GM06990 (cell line): Measurements from ENCODE around the gene TRIM17.

Source experiments
- DNase-seq: peaks from one replicate; pipeline ENCODE4 v3.0.0-alpha.2; 2011; ENCODE audit not compliant: insufficient read length; ENCODE audit errors: extremely low read depth
- H3K27me3 ChIP-seq: replicated peaks from 2 replicates; pipeline ENCODE4 v1.6.0; 2011; ENCODE audit warnings: low read length; ENCODE audit not compliant: control insufficient read depth, insufficient read depth
- H3K36me3 ChIP-seq: 2 replicates; pipeline ENCODE4 v1.5.1; 2011; ENCODE audit warnings: low read length; ENCODE audit not compliant: control insufficient read depth, insufficient read depth
- H3K4me3 ChIP-seq: replicated peaks from 2 replicates; pipeline ENCODE4 v1.5.1; 2011; ENCODE audit warnings: low read depth, mild to moderate bottlenecking, control low read depth, low read length
- CTCF ChIP-seq: IDR thresholded peaks from 2 replicates; pipeline ENCODE4 v1.5.1; 2011; ENCODE audit warnings: low read length, control low read depth, mild to moderate bottlenecking, inconsistent platforms; ENCODE audit not compliant: insufficient read depth, poor library complexity, severe bottlenecking

Gene TRIM17

DNA sequence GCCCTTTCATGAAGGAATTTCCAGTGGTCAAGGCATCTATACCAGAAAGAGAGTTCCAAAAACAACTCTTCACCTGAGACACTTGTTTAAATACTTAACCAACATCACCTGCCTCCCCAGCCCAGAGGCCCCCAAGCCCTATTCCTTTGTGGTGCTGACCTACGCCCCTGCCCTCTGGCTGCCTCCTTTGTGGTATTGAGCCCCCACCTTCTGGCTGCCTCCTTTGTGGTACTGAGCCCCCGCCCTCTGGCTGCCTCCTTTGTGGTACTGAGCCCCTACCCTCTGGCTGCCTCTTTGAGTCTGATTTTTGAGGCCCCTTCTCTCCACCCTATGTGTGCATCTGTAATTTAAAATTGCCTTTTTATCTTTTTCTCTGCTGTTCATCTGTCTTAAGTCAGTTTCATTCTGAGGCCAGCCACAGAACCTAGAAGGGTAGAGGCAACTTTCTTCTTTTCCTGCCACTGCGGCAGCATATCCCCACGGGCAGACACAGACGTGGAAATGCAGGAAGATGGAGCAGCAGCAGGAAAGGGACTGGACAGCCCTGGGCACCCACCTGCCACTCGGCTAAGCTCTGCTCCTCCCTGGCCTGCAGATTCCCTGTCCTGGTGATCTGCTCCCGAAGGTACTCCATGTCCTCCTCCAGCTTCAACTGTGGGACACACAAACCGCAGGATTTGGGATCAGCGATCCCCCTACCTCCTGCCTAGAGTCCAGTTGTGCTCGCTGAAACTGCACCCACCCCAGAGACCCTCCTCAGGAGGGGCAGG lies 3.2 kb downstream of the TRIM17 start:
- Histone ChIP-seq H3K36me3 (no peaks in the 10 kb centered on the region; the same call in 1 of the 2 replicates), H3K4me3 (no peak overlapping the region), H3K27me3 (no peaks in the 10 kb centered on the region; the same call in 1 of the 2 replicates)
- TF ChIP-seq CTCF = no peak
- DNase-seq = no peak

DNA sequence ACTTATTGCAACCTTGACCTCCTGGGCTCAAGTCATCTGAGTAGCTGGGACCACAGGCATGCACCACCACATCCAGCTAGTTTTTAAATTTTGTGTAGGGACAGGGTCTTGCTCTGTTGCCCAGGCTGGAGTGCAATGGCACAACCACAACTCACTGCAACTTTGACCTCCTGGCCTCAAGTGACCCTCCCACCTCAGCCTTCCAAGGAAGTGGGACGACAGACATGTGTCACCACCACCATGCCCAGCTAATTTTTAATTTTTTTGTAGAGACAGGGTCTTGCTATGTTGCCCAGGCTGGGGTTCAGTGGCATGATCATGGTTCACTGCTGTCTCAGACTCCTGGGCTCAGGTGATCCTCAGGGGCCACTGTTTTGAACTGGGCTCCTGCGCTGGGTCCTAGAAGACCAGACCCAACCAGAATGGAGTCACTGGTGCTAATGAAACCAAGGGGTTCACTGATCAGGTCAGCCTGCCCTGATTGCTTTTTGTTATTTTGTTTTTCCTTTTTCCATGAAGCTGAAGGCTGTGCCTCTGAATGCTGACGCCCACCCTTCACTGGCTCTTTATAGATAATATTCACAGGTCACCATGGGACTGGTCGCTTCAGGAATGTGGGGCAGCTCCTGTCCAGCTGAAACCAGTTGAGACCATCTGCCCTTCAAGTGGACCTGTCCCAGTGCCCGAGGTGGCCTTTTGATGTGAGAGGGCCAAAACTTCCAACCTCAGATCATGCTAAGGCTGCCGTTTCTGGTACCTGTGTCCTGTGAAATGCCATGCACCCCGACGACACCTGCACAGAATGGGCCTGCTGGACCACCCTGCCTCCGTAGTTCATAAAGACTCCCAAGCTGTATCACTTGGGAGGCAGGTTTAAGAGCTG lies 4.9 kb downstream of the TRIM17 start:
- no peaks in the 10 kb centered on the region; the same call in 1 of the 2 replicates for H3K36me3 ChIP-seq
- no peaks in the 10 kb centered on the region; the same call in 1 of the 2 replicates for H3K27me3 ChIP-seq
- no peak for DNase-seq
- no peak for TF ChIP-seq CTCF
- no peak overlapping the region for H3K4me3 ChIP-seq

GRCh38 chr1:228411121-228411520 lies 5.5 kb downstream of the TRIM17 start:
- Histone ChIP-seq H3K27me3 (no peaks in the 10 kb centered on the region; the same call in 1 of the 2 replicates), H3K36me3 (no peaks in the 10 kb centered on the region; the same call in 1 of the 2 replicates), H3K4me3 (no peak overlapping the region)
- no peak for DNase-seq
- TF ChIP-seq CTCF = no peak

GRCh38 chr1:228410671-228411070 lies 6.0 kb downstream of the TRIM17 start:
- no peaks in the 10 kb centered on the region; the same call in 1 of the 2 replicates for H3K36me3 ChIP-seq
- no peak for TF ChIP-seq CTCF
- H3K27me3 ChIP-seq = no peaks in the 10 kb centered on the region
- no peak for DNase-seq
- H3K4me3 ChIP-seq = no peak overlapping the region

DNA sequence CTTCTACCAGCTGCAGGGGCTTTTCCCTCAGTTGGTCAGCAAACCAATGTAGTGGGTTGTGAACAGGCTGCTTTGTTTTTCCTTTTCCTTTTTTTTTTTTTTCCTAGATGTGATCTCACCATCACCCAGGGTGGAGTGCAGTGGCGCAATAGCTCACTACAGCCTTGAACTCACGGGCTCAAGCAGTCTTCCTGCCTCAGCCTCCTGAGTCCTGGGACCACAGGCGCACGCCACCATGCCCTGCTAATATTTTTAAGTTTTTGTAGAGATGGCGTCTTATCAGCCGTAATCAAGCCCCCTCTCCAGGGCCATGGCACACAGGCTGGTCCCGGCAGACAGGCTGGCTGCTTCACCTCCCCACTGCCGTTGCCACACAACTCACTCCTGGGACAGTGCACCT lies 6.6 kb downstream of the TRIM17 start:
- TF ChIP-seq CTCF = no peak
- Histone ChIP-seq H3K27me3 (no peaks in the 10 kb centered on the region), H3K36me3 (no peaks in the 10 kb centered on the region; the same call in 1 of the 2 replicates), H3K4me3 (no peak overlapping the region)
- no peak for DNase-seq
